HepG2 (cell line): ENCODE data around the gene MTRFR. TPM values are rescaled to one million over a fixed set of nuclear protein-coding genes. Genes with fewer than 3 reads are reported as not detected.

Source experiments
- GATAD1 ChIP-seq: IDR thresholded peaks from 2 replicates; pipeline ENCODE4 v1.6.1; 2016; ENCODE audit warnings: missing genetic modification reagents, missing compliant biosample characterization
- HOXA3 ChIP-seq: sonication (generic); formaldehyde crosslinking; IDR thresholded peaks from 2 replicates; pipeline ENCODE4 v1.5.0; 2020; ENCODE audit warnings: missing genetic modification reagents
- SIX1 ChIP-seq: sonication (generic); formaldehyde crosslinking; IDR thresholded peaks from 2 replicates; pipeline ENCODE4 v1.4.0; 2020; ENCODE audit warnings: missing genetic modification reagents, borderline replicate concordance
- TARDBP ChIP-seq: sonication (generic); formaldehyde crosslinking; IDR thresholded peaks from 2 replicates; pipeline ENCODE4 v1.8.0; 2022; ENCODE audit warnings: mild to moderate bottlenecking, missing genetic modification reagents
- ZNF121 ChIP-seq: sonication (generic); formaldehyde crosslinking; IDR thresholded peaks from 2 replicates; pipeline ENCODE4 v1.5.0; 2020; ENCODE audit warnings: mild to moderate bottlenecking, missing genetic modification reagents
- ZNF607 ChIP-seq: sonication (generic); formaldehyde crosslinking; IDR thresholded peaks from 2 replicates; pipeline ENCODE4 v1.5.1; 2020; ENCODE audit warnings: missing genetic modification reagents, mild to moderate bottlenecking, borderline replicate concordance
- polyA plus RNA-seq, 8 experiments: library from polyadenylated mRNA; depleted of rRNA in 3 of 8; stranded (reverse) in 7 of 8; unstranded in 1 of 8; fragments of >200 nt; fragmentation: Illumina TruSeq in 4 of 8; extraction: Trizol in 4 of 8; gene quantifications; 2 replicates each; pipeline versions ENCODE4 v1.2.1 to v1.2.3, GENCODE V29; 2011 to 2016; ENCODE audit warnings: low read depth in 4 of 8, missing spikeins in 1 of 8, mixed read lengths in 1 of 8; ENCODE audit not compliant: insufficient read depth in 1 of 8
- total RNA-seq, 5 experiments: library from RNA; depleted of rRNA; stranded (reverse); fragments of >200 nt; fragmentation: Illumina TruSeq; extraction: Trizol; gene quantifications; 2 replicates each; pipeline ENCODE4 v1.2.3, GENCODE V29; 2016; ENCODE audit warnings: low read depth in 1 of 5
- TF ChIP-seq, protein P1 (sequence below): sonication (generic); formaldehyde crosslinking; IDR thresholded peaks from 2 replicates; pipeline ENCODE4 v1.4.0; 2020; ENCODE audit warnings: missing genetic modification reagents, mild to moderate bottlenecking, borderline replicate concordance
- TF ChIP-seq, protein P2 (sequence below): sonication (generic); formaldehyde crosslinking; IDR thresholded peaks from 2 replicates; pipeline ENCODE4 v1.5.1; 2020; ENCODE audit warnings: mild to moderate bottlenecking, missing genetic modification reagents, moderate library complexity
- TF ChIP-seq, protein P3 (sequence below): sonication (generic); formaldehyde crosslinking; IDR thresholded peaks from 2 replicates; pipeline ENCODE4 v1.8.0; 2022; ENCODE audit warnings: missing genetic modification reagents, low read depth, mild to moderate bottlenecking, borderline replicate concordance
- TF ChIP-seq, protein P4 (sequence below): sonication (generic); formaldehyde crosslinking; IDR thresholded peaks from 2 replicates; pipeline ENCODE4 v1.4.0; 2020; ENCODE audit warnings: low read depth, missing genetic modification reagents
- TF ChIP-seq, protein P5 (sequence below): sonication (generic); formaldehyde crosslinking; IDR thresholded peaks from 2 replicates; pipeline ENCODE4 v1.4.0; 2020; ENCODE audit warnings: mild to moderate bottlenecking, missing genetic modification reagents, borderline replicate concordance

The MTRFR gene
- total and polyA plus RNA-seq, 2 of the 13 experiments (the other 11 are each of a cell fraction or from before 2014, with no cell fraction given) = 7.1 to 9.9 TPM

DNA sequence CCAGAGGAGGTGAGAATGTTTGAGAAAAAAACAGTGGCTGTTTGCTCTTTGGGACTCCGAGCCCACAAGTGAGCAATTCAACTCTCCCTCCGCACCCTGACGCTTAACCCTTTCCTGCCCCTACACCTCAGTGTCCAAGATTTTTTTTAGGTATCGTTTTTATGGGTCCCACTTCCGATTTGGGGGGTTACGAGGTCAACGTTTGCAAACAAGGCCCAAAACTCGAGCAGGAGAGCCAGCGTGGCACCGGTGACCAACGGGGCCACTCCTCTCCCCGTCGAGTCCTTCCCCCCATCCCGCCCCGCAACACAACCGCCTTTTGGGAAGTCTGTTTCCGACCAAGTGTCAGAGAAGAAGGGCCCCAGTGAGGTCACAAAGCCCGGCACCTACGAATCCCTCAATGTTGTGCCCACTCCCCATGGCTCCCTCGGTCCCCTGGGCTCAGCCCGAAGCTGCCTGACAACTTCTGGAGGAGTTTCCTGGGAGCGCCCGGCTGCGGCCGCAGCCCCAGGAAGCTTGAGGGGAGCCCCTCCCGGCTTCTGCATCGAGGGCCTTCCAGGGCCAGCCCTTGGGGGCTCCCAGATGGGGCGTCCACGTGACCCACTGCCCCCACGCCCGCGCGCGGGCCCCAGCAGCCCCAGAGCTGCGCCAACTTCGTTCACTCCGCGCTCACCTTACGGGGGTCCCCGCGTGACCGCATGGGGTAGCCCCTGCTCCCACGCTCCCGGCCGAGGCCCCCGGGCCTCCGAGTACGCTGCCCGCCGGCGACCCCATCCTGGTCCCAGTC lies 37.2 kb downstream of the MTRFR start (continued):
- TF ChIP-seq, protein P1, sequence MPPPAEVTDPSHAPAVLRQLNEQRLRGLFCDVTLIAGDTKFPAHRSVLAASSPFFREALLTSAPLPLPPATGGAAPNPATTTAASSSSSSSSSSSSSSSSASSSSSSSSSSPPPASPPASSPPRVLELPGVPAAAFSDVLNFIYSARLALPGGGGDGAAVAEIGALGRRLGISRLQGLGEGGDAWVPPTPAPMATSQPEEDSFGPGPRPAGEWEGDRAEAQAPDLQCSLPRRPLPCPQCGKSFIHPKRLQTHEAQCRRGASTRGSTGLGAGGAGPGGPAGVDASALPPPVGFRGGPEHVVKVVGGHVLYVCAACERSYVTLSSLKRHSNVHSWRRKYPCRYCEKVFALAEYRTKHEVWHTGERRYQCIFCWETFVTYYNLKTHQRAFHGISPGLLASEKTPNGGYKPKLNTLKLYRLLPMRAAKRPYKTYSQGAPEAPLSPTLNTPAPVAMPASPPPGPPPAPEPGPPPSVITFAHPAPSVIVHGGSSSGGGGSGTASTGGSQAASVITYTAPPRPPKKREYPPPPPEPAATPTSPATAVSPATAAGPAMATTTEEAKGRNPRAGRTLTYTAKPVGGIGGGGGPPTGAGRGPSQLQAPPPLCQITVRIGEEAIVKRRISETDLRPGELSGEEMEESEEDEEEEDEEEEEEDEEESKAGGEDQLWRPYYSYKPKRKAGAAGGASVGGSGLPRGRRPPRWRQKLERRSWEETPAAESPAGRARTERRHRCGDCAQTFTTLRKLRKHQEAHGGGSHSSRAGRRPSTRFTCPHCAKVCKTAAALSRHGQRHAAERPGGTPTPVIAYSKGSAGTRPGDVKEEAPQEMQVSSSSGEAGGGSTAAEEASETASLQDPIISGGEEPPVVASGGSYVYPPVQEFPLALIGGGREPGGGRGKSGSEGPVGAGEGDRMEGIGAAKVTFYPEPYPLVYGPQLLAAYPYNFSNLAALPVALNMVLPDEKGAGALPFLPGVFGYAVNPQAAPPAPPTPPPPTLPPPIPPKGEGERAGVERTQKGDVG (CRISPR knock-in tag) = no peak
- TF ChIP-seq SIX1 (CRISPR knock-in tag) (no peak), ZNF121 (no peak; the same call in none of the 2 replicates), ZNF607 (CRISPR knock-in tag) (no peak), GATAD1 (CRISPR knock-in tag) (peak; percentile 33; the same call in 1 of the 2 replicates), HOXA3 (peak; percentile 79), TARDBP (CRISPR knock-in tag) (peak; percentile 57)
- TF ChIP-seq, protein P2, sequence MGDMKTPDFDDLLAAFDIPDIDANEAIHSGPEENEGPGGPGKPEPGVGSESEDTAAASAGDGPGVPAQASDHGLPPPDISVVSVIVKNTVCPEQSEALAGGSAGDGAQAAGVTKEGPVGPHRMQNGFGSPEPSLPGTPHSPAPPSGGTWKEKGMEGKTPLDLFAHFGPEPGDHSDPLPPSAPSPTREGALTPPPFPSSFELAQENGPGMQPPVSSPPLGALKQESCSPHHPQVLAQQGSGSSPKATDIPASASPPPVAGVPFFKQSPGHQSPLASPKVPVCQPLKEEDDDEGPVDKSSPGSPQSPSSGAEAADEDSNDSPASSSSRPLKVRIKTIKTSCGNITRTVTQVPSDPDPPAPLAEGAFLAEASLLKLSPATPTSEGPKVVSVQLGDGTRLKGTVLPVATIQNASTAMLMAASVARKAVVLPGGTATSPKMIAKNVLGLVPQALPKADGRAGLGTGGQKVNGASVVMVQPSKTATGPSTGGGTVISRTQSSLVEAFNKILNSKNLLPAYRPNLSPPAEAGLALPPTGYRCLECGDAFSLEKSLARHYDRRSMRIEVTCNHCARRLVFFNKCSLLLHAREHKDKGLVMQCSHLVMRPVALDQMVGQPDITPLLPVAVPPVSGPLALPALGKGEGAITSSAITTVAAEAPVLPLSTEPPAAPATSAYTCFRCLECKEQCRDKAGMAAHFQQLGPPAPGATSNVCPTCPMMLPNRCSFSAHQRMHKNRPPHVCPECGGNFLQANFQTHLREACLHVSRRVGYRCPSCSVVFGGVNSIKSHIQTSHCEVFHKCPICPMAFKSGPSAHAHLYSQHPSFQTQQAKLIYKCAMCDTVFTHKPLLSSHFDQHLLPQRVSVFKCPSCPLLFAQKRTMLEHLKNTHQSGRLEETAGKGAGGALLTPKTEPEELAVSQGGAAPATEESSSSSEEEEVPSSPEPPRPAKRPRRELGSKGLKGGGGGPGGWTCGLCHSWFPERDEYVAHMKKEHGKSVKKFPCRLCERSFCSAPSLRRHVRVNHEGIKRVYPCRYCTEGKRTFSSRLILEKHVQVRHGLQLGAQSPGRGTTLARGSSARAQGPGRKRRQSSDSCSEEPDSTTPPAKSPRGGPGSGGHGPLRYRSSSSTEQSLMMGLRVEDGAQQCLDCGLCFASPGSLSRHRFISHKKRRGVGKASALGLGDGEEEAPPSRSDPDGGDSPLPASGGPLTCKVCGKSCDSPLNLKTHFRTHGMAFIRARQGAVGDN (CRISPR knock-in tag) = peak; percentile 48
- TF ChIP-seq, protein P3, sequence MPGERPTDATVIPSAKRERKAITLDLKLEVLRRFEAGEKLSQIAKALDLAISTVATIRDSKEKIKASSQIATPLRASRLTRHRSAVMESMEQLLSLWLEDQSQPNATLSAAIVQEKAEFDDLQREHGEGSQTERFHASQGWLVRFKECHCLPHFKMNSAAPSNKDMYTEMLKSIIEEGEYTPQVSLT (CRISPR knock-in tag) = no peak
- TF ChIP-seq, protein P4, sequence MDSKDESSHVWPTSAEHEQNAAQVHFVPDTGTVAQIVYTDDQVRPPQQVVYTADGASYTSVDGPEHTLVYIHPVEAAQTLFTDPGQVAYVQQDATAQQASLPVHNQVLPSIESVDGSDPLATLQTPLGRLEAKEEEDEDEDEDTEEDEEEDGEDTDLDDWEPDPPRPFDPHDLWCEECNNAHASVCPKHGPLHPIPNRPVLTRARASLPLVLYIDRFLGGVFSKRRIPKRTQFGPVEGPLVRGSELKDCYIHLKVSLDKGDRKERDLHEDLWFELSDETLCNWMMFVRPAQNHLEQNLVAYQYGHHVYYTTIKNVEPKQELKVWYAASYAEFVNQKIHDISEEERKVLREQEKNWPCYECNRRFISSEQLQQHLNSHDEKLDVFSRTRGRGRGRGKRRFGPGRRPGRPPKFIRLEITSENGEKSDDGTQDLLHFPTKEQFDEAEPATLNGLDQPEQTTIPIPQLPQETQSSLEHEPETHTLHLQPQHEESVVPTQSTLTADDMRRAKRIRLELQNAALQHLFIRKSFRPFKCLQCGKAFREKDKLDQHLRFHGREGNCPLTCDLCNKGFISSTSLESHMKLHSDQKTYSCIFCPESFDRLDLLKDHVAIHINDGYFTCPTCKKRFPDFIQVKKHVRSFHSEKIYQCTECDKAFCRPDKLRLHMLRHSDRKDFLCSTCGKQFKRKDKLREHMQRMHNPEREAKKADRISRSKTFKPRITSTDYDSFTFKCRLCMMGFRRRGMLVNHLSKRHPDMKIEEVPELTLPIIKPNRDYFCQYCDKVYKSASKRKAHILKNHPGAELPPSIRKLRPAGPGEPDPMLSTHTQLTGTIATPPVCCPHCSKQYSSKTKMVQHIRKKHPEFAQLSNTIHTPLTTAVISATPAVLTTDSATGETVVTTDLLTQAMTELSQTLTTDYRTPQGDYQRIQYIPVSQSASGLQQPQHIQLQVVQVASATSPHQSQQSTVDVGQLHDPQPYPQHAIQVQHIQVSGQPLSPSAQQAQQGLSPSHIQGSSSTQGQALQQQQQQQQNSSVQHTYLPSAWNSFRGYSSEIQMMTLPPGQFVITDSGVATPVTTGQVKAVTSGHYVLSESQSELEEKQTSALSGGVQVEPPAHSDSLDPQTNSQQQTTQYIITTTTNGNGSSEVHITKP (CRISPR knock-in tag) = peak; percentile 24; the same call in 1 of the 2 replicates
- TF ChIP-seq, protein P5, sequence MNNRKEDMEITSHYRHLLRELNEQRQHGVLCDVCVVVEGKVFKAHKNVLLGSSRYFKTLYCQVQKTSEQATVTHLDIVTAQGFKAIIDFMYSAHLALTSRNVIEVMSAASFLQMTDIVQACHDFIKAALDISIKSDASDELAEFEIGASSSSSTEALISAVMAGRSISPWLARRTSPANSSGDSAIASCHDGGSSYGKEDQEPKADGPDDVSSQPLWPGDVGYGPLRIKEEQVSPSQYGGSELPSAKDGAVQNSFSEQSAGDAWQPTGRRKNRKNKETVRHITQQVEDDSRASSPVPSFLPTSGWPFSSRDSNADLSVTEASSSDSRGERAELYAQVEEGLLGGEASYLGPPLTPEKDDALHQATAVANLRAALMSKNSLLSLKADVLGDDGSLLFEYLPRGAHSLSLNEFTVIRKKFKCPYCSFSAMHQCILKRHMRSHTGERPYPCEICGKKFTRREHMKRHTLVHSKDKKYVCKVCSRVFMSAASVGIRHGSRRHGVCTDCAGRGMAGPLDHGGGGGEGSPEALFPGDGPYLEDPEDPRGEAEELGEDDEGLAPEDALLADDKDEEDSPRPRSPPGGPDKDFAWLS (CRISPR knock-in tag) = no peak
